ENCODE results near the gene CACNG4.

GRCh38 chr17:67011527-67012175, 47.1 kb downstream of the CACNG4 start:
- TF ChIP-seq CTCF (IDR thresholded peaks at IDR 0.05; ENCODE audit: poor library complexity, severe bottlenecking) (no peak), EP300 (conservative IDR thresholded peaks at IDR 0.05; ENCODE audit: poor library complexity, severe bottlenecking) (no peak), POLR2AphosphoS5 (IDR thresholded peaks at IDR 0.05) (no peak), EZH2 (IDR thresholded peaks at IDR 0.05; ENCODE audit: borderline replicate concordance, insufficient read depth, low read length, poor library complexity, severe bottlenecking) (no peak), REST (IDR thresholded peaks at IDR 0.05; ENCODE audit: borderline replicate concordance) (no peak), SMC3 (conservative IDR thresholded peaks at IDR 0.05; ENCODE audit: poor library complexity) (no peak), RAD21 (conservative IDR thresholded peaks at IDR 0.05) (no peak), TAF1 (IDR thresholded peaks at IDR 0.05; ENCODE audit: low read depth) (no peak), MXI1 (conservative IDR thresholded peaks at IDR 0.05; ENCODE audit: poor library complexity, severe bottlenecking) (no peak)

Data from neural cell (in vitro differentiated cells).